ENCODE data around the gene AKNA.
"Not testable (repeated sequence)": the region's sequence is repeated elsewhere in the genome, so short reads cannot be mapped to it uniquely, and the experiment has no call there.

The AKNA gene

GRCh38 chr9:114332474-114333040 is 55.2 kb downstream of the AKNA start:
- DNase-seq: not testable (repeated sequence)

GRCh38 chr9:114331229-114332195 is 56.3 kb downstream of the AKNA start:
- DNase-seq: not testable (repeated sequence)

- DNase-seq: no peak
These were observed 57.1 kb downstream of the AKNA start for GRCh38 chr9:114330636-114331035.

- DNase-seq: not testable (repeated sequence)
These were observed 58.2 kb downstream of the AKNA start, which contains the start of gene ORM2 for GRCh38 chr9:114329625-114330022. Gene ORM2 (plus strand): TSS chr9:114329869. CDS start chr9:114329905, 36 bp downstream.

- DNase-seq: not testable (repeated sequence)
These were observed 58.7 kb downstream of the AKNA start for GRCh38 chr9:114328937-114329624.

- not testable (repeated sequence) for DNase-seq
These were observed 59.4 kb downstream of the AKNA start for GRCh38 chr9:114328357-114328820.

GRCh38 chr9:114327749-114328148 is 60.0 kb downstream of the AKNA start:
- no peak for DNase-seq

- DNase-seq: not testable (repeated sequence)
These were observed 62.0 kb downstream of the AKNA start for GRCh38 chr9:114325684-114326254.

- not testable (repeated sequence) for DNase-seq
These were observed 62.8 kb downstream of the AKNA start for GRCh38 chr9:114324965-114325364.

GRCh38 chr9:114324492-114324891 is 63.3 kb downstream of the AKNA start:
- no peak for DNase-seq

- not testable (repeated sequence) for DNase-seq
These were observed 63.9 kb downstream of the AKNA start for GRCh38 chr9:114323849-114324248.

- DNase-seq: not testable (repeated sequence)
These were observed 64.8 kb downstream of the AKNA start, which contains the start of gene ORM1 for GRCh38 chr9:114322831-114323531. Gene ORM1 (plus strand): TSS chr9:114323098. CDS start chr9:114323134, 36 bp downstream.

- DNase-seq: not testable (repeated sequence)
These were observed 65.5 kb downstream of the AKNA start for GRCh38 chr9:114322160-114322818.

- DNase-seq: no peak
These were observed 66.0 kb downstream of the AKNA start for GRCh38 chr9:114321759-114322158.

GRCh38 chr9:114320710-114321109 is 67.1 kb downstream of the AKNA start:
- DNase-seq: not testable (repeated sequence)

- DNase-seq: no peak
These were observed 68.6 kb downstream of the AKNA start for GRCh38 chr9:114319147-114319546.

- no peak for DNase-seq
These were observed 69.4 kb downstream of the AKNA start for GRCh38 chr9:114318416-114318815.

- no peak for DNase-seq
These were observed 70.0 kb downstream of the AKNA start for GRCh38 chr9:114317665-114318357.

- DNase-seq: no peak
These were observed 71.1 kb downstream of the AKNA start for GRCh38 chr9:114316605-114317230.

GRCh38 chr9:114315723-114316363 is 71.9 kb downstream of the AKNA start:
- DNase-seq: no peak

All from NCI-H1694 (cell line).